Fibroblast of pulmonary artery (primary cell): ENCODE measurements around the gene PKD2.

ENCODE experiments used
- DNase-seq: peaks from one replicate; pipeline ENCODE4 v3.0.0-alpha.2; 2010; ENCODE audit warnings: low read depth
- H3K4me3 ChIP-seq: replicated peaks from 2 replicates; pipeline ENCODE4 v1.5.1; 2011; ENCODE audit warnings: low read depth, mild to moderate bottlenecking, control low read depth, low read length, moderate library complexity
- CTCF ChIP-seq: IDR thresholded peaks from 2 replicates; pipeline ENCODE4 v1.5.1; 2011; ENCODE audit warnings: mild to moderate bottlenecking, control low read depth, low read length, inconsistent platforms; ENCODE audit errors: missing control alignments

The PKD2 gene

GRCh38 chr4:87978681-87979080 is 28.8 kb upstream of the PKD2 start:
- no peak overlapping the region for H3K4me3 ChIP-seq
- no peak for DNase-seq
- no peak for TF ChIP-seq CTCF

GRCh38 chr4:87979810-87980209 is 27.6 kb upstream of the PKD2 start:
- no peak for TF ChIP-seq CTCF
- no peak for DNase-seq
- no peak overlapping the region for H3K4me3 ChIP-seq

GRCh38 chr4:87981486-87981885 is 25.9 kb upstream of the PKD2 start:
- no peak for TF ChIP-seq CTCF
- no peak overlapping the region for H3K4me3 ChIP-seq
- DNase-seq, result no peak

GRCh38 chr4:87982036-87982435 is 25.4 kb upstream of the PKD2 start:
- DNase-seq, result no peak
- no peak for TF ChIP-seq CTCF
- no peak overlapping the region for H3K4me3 ChIP-seq

- no peak overlapping the region for H3K4me3 ChIP-seq
- peak; percentile 26 for DNase-seq
- TF ChIP-seq CTCF, result no peak
Measured at GRCh38 chr4:87982446-87983010, 24.9 kb upstream of the PKD2 start.

GRCh38 chr4:87983996-87984395 is 23.4 kb upstream of the PKD2 start:
- DNase-seq, result no peak
- no peak for TF ChIP-seq CTCF
- no peak overlapping the region for H3K4me3 ChIP-seq

- DNase-seq, result peak; percentile 48
- TF ChIP-seq CTCF, result peak; percentile 59
- H3K4me3 ChIP-seq, result no peak overlapping the region
Measured at GRCh38 chr4:87985097-87985886, 22.1 kb upstream of the PKD2 start.
